Lower leg skin (tissue), 3 donors: Measurements from ENCODE around the gene CCDC177.

Experiments used
- CTCF ChIP-seq, 3 donors: fragments of 450-650 bp; IDR thresholded peaks; one replicate each; pipeline ENCODE4 v1.5.1; 2016; ENCODE audit warnings: antibody characterized with exemption in 3 of 3, mild to moderate bottlenecking in 3 of 3, moderate library complexity in 2 of 3
- POLR2A ChIP-seq, 2 donors: fragments of 450-650 bp; IDR thresholded peaks; one replicate each; pipeline ENCODE4 v1.6.1; 2016 to 2017; ENCODE audit warnings: antibody characterized with exemption in 2 of 2, mild to moderate bottlenecking in 1 of 2, moderate library complexity in 1 of 2

GRCh38 chr14:69587389-69587788 is 12.7 kb upstream of the CCDC177 start:
- TF ChIP-seq POLR2A (IDR thresholded peaks at IDR 0.05) (no peak), CTCF (IDR thresholded peaks at IDR 0.05) (no peak)
